Measurements from ENCODE around the gene ASTN2.

GRCh38 chr9:116855881-116856662, 558.8 kb downstream of the ASTN2 start:
- TF ChIP-seq CTCF (IDR thresholded peaks at IDR 0.05) (no peak), POLR2A (IDR thresholded peaks at IDR 0.05) (no peak)

All from lower leg skin (tissue), 3 donors.